Measurements from ENCODE around the gene POLH.

DNA sequence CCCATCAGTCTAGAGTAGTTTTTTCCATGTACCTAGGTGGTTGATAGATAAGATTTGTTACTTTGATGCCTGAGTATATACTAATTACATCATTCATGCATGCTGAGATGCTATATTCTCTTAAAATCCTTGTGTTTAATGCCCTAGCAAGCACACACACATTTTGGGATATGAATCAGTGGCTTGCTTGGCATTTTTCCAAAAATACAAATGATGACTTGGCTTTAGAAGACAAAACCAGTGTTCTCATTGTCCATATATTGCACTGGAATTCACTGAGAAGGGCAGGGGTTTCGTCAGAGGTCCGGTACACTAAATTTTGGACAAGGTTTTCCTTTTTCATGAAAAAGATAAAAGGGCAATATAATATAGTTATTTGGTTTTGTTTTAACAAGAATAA is 28.2 kb downstream of the POLH start:
- TF ChIP-seq, protein P1, sequence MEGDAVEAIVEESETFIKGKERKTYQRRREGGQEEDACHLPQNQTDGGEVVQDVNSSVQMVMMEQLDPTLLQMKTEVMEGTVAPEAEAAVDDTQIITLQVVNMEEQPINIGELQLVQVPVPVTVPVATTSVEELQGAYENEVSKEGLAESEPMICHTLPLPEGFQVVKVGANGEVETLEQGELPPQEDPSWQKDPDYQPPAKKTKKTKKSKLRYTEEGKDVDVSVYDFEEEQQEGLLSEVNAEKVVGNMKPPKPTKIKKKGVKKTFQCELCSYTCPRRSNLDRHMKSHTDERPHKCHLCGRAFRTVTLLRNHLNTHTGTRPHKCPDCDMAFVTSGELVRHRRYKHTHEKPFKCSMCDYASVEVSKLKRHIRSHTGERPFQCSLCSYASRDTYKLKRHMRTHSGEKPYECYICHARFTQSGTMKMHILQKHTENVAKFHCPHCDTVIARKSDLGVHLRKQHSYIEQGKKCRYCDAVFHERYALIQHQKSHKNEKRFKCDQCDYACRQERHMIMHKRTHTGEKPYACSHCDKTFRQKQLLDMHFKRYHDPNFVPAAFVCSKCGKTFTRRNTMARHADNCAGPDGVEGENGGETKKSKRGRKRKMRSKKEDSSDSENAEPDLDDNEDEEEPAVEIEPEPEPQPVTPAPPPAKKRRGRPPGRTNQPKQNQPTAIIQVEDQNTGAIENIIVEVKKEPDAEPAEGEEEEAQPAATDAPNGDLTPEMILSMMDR (conservative IDR thresholded peaks at IDR 0.05; ENCODE audit: low read depth, low read length) = no peak
- no peak for TF ChIP-seq EZH2phosphoT487 (IDR thresholded peaks at IDR 0.05; ENCODE audit: borderline replicate concordance, low read length)
- no peak for TF ChIP-seq EZH2 (IDR thresholded peaks at IDR 0.05; ENCODE audit: low read length, unreplicated experiment)
